Activated CD4-positive, CD25-positive, alpha-beta regulatory T cell (primary cell): ENCODE measurements around the gene SMARCAL1.
"Not testable (repeated sequence)": the region's sequence is repeated elsewhere in the genome, so short reads cannot be mapped to it uniquely, and the experiment has no call there.

Experiments used
- DNase-seq, 4 experiments: peaks; one replicate each; lab custom pipeline; 2025; lab: John Stamatoyannopoulos, UW

Gene SMARCAL1

DNA sequence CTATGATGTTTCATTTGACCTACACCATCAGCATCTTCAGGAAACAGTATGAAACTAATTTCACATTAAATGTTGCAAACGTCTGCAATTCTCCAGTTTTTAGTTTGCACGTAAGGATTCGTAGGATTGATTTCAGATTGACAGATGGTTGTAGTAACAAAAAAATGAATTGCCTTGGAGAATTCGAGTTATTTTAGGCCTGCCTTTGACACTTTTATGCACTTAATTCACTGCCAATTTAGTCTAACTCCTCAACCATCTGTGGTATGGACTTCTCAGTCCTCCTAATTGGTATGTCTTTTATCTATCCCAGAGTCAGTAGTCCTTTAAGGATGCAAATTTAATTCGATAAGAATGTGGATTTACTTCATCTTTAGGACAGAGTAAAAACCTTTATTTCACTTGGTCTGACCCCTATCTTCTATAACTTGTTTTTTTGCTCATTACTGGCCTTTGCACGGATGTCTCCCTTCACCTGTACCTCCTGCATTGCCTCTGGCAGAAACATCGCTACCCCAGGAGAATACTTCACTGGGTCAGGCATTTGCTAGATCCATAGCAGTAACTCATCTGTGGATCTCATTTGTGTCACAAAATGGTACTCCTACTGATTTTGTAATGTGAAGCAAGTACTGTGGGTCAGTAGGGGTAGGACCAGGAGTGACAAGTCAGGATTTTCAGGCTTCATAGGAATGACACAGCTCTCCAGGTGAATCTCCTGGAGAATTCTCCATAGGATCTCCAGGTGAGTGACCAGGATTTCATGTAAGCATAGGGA lies 90.3 kb downstream of the SMARCAL1 start:
- no peak for DNase-seq

DNA sequence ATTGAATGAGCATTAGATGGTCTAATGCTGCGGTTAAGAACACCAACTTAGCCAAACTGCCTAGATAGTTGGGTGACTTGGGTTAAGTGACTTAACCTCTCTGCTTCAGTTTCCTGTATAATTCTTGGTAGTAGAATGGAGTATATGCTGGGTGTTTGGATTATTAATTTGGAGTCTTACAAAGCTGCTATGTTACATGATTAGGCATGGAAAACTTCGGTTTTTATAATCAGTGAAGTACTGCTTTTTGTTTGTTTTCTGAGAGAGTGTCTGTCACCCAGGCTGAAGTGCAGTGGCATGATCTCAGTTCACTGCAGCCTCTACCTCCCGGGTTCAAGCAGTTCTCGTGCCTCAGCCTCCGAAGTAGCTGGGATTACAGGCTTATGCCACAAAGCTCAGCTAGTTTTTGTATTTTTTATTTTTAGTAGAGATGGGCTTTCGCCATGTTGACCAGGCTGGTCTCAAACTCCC lies 90.9 kb downstream of the SMARCAL1 start:
- DNase-seq: no peak

DNA sequence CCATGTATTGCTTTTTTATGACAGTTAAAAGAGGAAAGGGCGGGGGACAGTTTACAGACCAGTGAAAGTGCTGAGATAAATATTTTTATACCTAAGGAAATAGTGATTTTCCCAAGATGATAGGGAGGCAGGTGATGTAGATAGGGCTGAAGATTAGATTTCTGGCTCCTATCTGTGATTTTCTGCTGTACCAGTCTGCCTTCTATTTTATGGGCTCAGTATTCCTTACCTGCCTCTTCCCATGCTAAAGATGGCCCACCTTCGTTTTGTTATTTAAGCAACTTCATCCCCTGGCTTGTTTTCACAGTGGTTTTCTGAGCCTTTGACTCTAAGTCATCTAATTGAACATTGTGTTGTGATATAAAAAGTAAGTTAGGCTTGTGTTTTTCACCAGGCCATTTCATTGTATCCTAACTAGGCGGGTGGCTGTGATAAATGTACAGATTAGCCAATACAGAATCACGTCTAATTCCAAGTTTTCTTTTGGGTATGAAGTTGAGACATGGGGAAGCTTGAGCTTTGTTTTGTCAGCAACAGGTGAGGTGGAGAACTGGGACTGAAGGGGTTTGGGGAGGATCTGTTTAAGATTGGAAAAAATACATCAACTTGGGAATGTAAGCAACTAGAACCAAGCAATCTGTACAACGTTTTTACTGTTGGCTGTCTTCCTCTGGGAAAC lies 91.6 kb downstream of the SMARCAL1 start:
- DNase-seq: no peak

DNA sequence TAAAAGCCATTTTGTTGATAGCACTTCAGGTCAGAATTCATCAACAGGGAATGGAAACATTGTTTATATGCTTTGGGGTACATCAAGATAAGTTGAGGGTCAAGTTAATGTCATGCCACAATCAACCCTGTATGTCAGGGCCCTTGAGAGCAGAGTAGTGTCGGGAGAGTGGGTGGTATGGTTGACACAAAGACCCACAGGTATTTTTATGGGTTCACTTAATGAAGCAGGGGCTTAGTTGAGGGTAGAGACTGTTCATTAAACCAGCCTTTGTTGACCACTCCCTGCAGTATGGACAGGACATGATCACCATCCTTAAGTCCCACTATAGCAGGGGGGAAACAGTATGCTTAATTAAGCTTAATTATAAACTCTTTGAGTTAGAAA lies 92.1 kb downstream of the SMARCAL1 start:
- no peak for DNase-seq

DNA sequence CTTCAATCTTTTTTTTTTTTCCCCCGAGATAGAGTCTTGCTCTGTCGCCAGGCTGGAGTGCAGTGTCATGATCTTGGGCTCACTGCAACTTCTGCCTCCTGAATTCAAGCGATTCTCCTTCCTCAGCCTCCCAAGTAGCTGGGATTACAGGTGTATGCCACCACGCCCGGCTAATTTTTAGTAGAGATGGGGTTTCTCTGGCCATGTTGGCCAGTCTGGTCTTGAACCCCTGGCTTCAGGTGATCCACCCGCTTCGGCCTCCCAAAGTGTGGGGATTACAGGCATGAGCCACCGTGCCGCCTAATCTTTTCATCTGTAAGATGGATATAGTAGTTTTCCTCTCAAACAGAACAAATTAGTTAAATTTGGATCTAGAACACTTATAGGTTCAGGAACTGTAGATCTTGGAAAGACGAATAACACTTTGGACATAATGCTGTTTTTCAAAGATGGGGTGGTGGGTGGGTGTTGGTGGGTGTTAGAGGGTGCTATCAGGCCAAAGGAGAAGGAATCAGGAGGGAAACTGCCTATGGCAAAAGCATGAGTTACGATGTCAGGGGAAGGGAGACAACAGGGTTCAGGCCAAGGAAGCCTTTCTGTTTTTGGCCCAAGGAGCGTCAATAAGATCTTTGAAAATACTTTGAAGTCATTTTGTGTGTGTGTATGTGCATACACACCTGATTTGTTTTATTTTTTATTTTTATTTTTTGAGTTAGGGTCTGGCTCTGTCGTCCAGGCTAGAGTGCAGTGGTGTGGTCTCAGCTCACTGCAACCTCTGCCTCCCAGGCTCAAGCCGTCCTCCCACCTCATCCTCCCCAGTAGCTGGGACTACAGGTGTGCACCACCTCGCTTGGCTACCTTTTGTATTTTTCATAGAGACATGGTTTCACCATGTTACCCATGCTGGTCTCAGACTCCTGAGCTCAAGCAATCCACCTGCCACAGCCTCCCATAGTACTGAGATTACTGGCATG lies 93.1 kb downstream of the SMARCAL1 start:
- DNase-seq: no peak

DNA sequence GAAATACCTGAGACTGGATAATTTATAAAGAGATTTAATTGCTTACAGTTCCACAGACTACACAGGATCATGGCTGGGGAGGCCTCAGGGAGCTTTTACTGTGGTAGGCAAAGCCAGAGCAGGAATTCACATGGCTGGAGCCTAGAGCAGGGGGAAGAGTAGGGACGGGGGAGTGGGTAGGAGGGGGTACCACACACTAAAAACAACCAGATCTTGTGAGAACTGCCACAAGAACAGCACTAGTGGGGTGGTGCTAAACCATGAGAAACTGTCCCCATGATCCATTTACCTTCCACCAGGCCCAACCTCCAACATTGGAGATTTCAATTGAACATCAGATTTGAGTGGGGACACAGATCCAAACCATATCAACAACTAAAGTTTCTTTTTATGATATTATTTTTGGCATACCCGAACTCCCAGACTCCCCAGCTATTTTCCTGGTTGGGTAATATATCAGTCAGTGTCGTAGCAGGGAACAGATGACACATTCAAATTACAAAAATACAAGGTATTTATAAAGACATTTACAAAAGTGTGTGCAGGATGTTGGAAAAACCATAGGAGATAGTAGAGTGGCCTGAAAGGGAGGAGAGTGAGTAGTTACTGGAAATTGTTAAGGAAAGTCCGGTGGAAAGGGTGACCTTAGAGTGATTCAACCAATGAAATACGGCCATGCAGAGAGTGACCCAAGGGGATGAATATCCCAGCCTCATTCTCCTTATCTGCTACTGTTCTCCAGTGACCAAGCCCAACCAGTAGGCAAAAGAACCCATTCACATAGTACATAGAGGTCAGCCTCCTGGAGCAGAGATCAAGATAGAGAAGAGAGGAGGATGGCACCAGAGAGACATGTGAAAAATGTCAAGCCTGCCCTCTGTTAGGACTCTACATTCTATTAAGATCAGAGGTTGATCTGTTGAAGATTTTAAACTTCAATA lies 95.2 kb downstream of the SMARCAL1 start:
- no peak for DNase-seq

DNA sequence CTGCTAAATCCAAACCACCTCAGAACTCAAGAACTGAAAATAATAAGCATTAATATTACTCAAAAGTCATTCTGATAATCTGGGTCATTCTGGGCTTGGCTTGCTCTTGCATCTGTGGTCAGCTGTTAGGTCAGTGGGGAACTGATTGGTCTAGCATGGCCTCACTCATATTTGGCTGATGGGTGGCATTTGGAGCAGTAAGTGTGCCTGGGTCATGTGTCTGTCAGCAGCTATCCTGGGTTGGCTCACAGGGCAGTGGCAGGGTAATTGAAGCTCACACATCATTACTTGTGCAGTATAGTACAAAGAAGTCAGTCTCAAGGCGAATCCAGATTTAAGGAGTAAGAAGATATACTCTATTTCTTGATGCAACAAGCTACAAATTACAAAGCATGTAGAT lies 95.9 kb downstream of the SMARCAL1 start:
- DNase-seq: no peak

DNA sequence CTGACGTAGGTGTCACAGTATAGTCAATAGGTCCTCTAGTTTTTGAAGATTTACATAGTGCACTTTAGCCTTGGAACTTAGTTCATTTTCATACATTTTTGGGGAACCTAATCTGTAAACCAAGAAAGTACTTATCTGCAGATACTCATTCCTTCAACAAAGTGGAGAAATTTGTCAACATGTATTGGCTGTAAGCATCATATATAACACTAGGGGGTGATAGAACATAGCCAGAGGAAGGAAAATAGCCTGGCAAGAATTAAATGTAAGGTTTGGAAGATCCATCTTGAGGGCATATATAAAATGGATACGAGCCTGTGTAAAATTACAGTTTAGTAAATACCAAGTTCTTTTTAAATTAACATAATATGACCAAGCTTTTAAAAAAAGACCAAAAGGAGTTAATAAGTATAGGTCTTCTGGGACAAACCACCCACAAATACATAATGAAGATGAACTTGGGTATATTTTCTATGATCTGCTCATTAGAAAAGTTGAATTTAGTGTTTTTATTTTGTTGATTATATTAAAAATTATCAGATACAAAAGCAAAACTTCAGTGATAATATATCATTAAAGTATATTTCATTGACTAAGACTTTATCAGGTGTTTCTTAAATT lies 104.6 kb downstream of the SMARCAL1 start:
- no peak for DNase-seq

DNA sequence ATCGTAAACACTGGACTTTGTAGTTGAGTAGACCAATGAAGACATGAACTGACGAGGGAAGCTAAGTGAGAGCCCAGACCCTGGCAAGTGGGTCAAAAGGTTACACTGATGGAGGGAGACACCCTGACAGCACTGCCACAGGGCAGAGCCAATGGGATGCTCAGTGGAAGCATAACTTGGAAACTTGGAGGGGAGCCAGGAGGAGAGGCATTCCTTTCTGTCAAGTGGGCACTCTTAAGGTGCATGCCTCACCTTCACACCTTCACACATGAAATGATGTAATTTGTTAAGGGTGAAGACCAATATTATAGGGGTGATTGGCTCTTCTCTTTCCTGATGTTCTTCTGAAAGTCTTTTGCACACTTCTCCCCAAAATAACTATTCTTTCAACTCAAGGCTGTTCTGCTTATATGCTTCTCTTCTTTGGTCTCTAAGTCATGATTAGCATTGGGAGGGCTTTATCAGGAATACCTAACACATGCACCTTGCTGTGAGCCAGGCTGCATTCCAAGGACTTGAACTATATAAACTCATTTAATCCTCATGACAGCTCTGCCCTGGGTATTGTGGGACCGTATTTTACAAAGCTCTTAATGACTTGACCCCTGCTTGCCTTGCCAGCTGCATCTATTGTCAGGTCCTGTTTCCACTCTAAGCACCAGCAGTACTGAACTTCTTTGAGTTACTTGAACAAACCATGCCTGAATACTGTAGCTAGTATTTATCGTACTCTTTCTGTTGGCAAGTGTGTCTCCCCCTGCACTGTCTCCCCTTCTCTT lies 105.4 kb downstream of the SMARCAL1 start:
- DNase-seq: no peak

DNA sequence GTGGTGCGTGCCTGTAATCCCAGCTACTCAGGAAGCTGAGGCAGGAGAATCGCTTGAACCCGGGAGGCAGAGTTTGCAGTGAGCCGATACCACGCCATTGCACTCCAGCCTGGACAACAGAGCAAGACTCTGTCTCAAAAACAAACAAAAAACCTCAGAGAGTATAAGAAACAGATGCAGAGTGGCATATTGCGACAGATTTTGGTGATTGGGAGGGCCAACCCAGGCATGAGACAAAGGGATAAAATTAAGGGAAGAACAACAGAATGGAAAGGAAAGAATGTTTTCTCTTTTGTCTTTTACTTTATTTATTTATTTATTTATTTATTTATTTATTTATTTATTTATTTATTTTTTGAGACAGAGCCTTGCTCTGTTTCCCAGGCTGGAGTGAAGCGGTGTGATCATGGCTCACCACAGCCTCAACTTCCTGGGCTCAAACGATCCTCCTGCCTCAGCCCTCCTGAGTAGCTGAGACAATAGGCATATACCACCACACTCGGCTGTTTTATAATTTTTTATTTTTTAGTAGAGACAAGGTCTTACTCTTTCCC lies 106.4 kb downstream of the SMARCAL1 start:
- DNase-seq: not testable (repeated sequence)

DNA sequence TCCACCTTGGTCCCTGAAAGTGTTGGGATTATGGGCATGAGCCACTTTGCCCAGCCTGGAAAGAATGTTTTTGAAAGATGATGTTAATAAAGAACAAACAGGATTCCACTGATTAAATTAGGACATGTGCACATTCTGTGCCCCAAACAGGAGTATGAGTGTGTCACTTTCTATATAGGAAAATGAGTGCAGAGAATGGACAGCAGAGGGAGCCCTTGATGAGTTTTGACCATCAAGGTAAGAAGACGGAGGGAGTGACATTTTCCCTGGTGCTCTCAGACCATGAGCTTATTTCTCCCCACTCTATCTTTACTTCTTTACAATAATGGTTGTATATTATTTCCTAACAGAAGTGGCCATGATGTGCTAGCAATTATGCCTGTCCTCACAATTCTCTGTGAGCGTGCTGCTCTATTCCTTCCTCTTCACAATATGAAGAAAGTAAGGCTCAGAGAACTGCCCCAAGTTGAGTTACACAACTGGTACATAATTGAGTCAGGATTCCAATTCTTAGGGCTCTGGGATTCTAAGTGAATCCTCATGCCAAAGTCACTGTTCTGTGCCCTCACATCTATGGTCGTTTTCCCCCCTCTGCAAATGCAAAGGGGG lies 107.0 kb downstream of the SMARCAL1 start:
- peak in 2 of 4 experiments; percentile 2 to 3 for DNase-seq

DNA sequence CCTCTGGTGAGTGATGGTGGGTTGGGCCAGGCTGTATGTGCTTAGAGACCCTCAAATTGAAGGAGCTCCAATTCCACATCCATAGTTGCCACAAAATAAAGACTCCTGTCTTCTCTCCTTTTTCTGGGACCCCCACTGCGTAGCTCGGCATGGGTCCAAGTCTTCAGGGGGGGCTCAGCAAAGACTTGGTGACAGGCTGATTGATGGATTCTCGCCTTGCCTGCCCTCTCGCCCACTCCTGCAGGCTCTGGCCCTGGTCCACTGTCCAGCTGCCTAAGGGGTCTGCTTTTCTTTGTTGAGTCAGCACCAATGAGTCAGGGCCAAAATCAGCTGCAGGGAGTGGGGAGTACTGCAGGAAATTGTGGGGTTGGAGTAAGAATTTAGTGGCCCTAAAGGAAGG lies 107.8 kb downstream of the SMARCAL1 start:
- no peak for DNase-seq

DNA sequence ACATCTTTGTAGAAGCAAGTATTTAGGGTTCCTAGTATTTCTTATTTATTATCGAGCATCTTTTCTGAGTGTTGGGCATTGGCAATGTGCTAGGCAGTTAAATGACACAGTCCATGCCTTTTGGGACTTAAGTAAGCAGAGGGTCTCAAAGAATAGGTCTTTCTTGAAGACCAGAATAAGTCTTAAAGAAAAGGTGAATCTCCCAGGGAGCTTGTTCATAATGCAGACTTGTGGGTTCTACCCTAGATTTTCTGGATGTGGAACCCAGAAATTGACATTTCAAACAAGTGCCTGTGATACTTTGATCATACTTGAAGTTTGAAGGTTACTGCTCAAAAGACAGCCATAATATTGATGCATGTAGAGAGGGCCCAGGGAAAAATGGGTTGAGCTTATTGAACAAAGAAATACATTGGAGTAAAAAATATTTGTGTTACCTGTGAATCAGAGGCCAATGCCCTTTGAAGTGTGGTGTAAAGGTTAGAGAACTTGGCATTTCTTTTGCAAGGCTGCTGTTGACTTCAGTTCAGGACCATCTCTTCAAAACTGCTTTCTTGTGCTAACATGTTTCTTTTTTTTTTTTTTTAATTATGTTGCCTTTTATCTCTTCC lies 110.7 kb downstream of the SMARCAL1 start:
- no peak for DNase-seq

DNA sequence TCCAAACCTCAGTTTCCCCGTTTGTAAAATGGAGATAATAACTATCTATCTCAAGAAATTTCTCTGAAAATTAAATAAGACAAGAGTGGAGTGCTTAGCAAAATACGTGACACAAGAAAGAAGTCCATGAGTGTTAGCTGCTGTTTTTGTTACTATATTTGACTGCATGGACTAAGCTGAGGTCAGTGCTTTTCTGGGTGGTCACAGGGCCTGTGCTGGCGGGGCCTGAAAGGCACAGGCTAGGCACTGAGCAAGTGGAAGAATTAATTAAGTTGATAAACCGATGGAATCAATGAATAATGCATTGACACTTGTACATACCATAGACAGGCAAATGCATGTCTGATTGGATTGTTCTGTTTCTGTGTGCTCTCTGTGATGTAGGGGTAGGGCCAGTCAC lies 113.7 kb downstream of the SMARCAL1 start:
- DNase-seq: no peak

DNA sequence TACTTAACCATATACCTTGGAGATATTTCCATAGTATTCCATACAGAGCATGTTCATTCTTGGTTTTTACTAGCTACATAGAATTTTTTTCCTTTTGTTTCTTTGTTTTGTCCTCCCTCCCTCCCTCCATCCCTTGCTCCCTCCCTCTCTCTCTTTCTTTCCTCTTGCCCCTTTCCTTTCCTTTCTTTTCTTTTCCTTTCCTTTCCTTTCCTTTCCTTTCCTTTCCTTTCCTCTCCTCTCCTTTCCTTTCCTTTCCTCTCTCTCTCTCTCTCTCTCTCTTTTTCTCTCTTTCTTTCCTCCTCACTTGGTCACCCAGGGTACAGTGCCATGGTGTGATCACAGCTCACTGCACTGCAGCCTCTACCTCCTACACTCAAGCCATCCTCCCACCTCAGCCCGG lies 114.7 kb downstream of the SMARCAL1 start:
- DNase-seq: no peak

DNA sequence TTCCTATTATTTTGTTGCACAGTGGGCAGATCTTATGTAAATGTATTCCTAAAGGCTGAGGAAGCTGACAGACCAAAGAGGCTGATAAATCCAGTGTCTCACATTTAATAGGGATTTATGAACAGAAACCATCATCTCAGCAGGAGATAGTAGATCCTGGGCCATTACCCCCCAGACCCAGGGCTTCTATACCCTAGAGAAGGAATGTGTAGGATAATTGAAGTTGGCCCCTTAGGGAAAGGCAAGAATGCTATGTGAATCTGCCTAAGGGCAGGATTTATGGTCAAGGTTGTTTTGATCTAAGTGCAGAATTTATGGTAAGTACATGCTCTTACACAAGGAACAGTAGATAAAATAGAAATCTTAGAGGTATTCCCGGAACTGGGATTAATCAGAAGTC lies 115.3 kb downstream of the SMARCAL1 start:
- DNase-seq: no peak

DNA sequence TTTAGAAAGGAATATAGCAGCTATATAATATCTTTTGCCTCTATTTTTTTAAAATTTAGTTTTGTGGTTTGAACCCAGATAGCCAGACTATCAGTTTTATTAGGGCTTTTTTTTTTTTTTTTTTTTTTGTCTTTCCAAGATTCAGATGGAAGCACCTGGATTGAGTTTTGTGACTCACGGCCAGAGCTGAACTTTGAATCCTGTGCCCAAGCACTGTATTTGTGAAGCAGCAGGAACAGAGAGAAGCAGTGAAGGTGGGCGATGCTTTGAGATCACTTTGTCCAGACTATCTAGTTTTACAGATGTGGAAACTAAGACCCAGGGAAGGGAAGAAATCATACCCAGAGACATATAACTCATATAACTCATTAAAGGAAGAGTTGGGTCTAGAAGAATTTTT lies 120.3 kb downstream of the SMARCAL1 start:
- no peak for DNase-seq
